Amniotic epithelial cell (primary cell): Measurements from ENCODE around the gene SPATA31A1.
"Not testable (repeated sequence)": the region's sequence is repeated elsewhere in the genome, so short reads cannot be mapped to it uniquely, and the experiment has no call there.

ENCODE experiments used
- DNase-seq: peaks from one replicate; pipeline ENCODE4 v3.0.0-alpha.2; 2010; ENCODE audit warnings: low read depth

SPATA31A1 gene

GRCh38 chr9:39355369-39355768 is at the start of gene SPATA31A1:
TSS of gene SPATA31A1 (plus strand) at chr9:39355669. CDS start at chr9:39355731, 62 bp downstream.
- not testable (repeated sequence) for DNase-seq

- DNase-seq: not testable (repeated sequence)
These were observed 52.1 kb downstream of the SPATA31A1 start for GRCh38 chr9:39407261-39408204.

DNA sequence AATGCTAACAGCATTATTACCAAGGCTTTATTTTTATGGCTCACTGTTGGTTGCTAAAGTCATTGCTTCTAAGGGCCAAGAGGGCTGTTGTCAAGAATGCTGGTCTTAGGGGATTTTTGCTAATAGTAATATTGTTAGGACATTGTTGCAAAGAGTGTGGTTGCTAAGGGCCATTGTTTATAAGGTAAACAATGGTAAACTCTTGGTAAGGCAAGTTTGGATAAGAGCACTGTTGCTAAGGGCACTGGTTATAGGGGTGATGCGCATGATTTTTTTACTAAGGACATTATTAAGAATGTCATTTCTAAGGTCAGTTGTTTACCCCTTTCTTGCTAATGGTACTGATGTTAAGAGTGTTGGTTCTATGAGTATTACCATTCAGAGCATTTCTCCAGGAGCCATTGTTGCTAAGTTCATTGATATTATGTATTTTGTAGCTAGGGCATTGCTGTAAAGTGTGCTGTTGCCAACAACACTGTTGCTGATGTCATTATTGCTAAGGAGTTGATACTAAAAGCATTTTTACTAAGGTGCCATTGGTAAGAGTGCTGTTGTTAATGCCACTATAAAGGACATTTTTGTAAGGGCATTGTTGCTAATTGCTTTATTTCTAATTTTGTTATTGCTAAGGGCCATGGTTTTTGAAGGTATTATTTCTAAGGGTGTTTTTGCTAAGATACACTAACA is 55.9 kb downstream of the SPATA31A1 start:
- not testable (repeated sequence) for DNase-seq
